ENCODE data around the gene ADAMTS3.

- TF ChIP-seq, protein P1, sequence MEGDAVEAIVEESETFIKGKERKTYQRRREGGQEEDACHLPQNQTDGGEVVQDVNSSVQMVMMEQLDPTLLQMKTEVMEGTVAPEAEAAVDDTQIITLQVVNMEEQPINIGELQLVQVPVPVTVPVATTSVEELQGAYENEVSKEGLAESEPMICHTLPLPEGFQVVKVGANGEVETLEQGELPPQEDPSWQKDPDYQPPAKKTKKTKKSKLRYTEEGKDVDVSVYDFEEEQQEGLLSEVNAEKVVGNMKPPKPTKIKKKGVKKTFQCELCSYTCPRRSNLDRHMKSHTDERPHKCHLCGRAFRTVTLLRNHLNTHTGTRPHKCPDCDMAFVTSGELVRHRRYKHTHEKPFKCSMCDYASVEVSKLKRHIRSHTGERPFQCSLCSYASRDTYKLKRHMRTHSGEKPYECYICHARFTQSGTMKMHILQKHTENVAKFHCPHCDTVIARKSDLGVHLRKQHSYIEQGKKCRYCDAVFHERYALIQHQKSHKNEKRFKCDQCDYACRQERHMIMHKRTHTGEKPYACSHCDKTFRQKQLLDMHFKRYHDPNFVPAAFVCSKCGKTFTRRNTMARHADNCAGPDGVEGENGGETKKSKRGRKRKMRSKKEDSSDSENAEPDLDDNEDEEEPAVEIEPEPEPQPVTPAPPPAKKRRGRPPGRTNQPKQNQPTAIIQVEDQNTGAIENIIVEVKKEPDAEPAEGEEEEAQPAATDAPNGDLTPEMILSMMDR (IDR thresholded peaks at IDR 0.05): no peak
- TF ChIP-seq POLR2A (IDR thresholded peaks at IDR 0.05): no peak
Observed at GRCh38 chr4:72451349-72451748, 117.7 kb downstream of the ADAMTS3 start.
